B cell (primary cell): ENCODE results near the gene COQ9. TPM values are rescaled to one million over a fixed set of nuclear protein-coding genes. Genes with fewer than 3 reads are reported as not detected.
A peak's percentile ranks its signal among the peaks of the same experiment; 100 is the strongest.

Experiments
- ATAC-seq: fragments of 200-7000 bp; cut with Tn5 transposase; one replicate; pipeline ENCODE4 v1.10.0; 2021; ENCODE audit warnings: low read depth, mild to moderate bottlenecking, moderate number of reproducible peaks, moderate library complexity
- CTCF ChIA-PET: fragments of 350-600 bp; sonication (Branson Sonifier 250); formaldehyde crosslinking; loops from one replicate; lab custom pipeline; 2021; ENCODE audit warnings: antibody characterized with exemption, inconsistent platforms; lab: Charles Lee
- POLR2A ChIA-PET: fragments of 350-600 bp; sonication (Branson Sonifier 250); formaldehyde crosslinking; loops from one replicate; lab custom pipeline; 2021; ENCODE audit warnings: antibody characterized with exemption; lab: Charles Lee
- DNase-seq: peaks from one replicate; pipeline ENCODE4 v3.0.0; 2013
- H2AFZ ChIP-seq: 2 replicates; pipeline ENCODE4 v1.6.1; 2012; ENCODE audit warnings: mild to moderate bottlenecking, low read depth, low read length; ENCODE audit not compliant: insufficient read depth, poor library complexity, severe bottlenecking
- H3K27ac ChIP-seq, 2 donors: 1 replicate in 1 of 2; 2 replicates in 1 of 2; pipeline ENCODE4 v1.5.1; 2012 to 2013; ENCODE audit warnings: low read length in 2 of 2, mild to moderate bottlenecking in 2 of 2, moderate library complexity in 1 of 2
- H3K27me3 ChIP-seq, 4 experiments: fragments of 200-600 bp in 1 of 4; sonication (generic) in 1 of 4; replicated peaks in 1 of 4; 1 replicate in 2 of 4; 2 replicates in 2 of 4; pipeline versions ENCODE4 v1.6.1 to v1.7.0; 2013 to 2016; ENCODE audit warnings: low read length in 3 of 4, mild to moderate bottlenecking in 2 of 4, mixed read lengths in 1 of 4, moderate library complexity in 1 of 4; ENCODE audit not compliant: insufficient read depth in 4 of 4, control insufficient read depth in 3 of 4; ENCODE audit errors: control extremely low read depth in 1 of 4
- H3K36me3 ChIP-seq, 2 experiments: replicated peaks in 1 of 2; 1 replicate in 1 of 2; 2 replicates in 1 of 2; pipeline versions ENCODE4 v1.6.1 to v1.7.1; 2013; ENCODE audit warnings: low read length in 1 of 2; ENCODE audit not compliant: insufficient read depth in 2 of 2, control insufficient read depth in 1 of 2; ENCODE audit errors: control extremely low read depth in 1 of 2, extremely low read depth in 1 of 2
- H3K4me1 ChIP-seq, 2 donors: fragments of 200-600 bp in 1 of 2; sonication (generic) in 1 of 2; 1 replicate in 1 of 2; 2 replicates in 1 of 2; pipeline versions ENCODE4 v1.5.1 to v1.6.1; 2013 to 2017; ENCODE audit warnings: low read length in 2 of 2; ENCODE audit not compliant: control insufficient read depth in 2 of 2, insufficient read depth in 2 of 2
- H3K4me2 ChIP-seq: replicated peaks from 2 replicates; pipeline ENCODE3; 2012; ENCODE audit warnings: mild to moderate bottlenecking, low read depth, low read length; ENCODE audit not compliant: poor library complexity, severe bottlenecking
- H3K4me3 ChIP-seq, 5 experiments: fragments of 200-600 bp in 1 of 5; sonication (generic) in 1 of 5; 1 replicate in 3 of 5; 2 replicates in 2 of 5; pipeline versions ENCODE4 v1.5.1 to v1.7.0; 2011 to 2016; ENCODE audit warnings: low read length in 4 of 5, mild to moderate bottlenecking in 4 of 5, low read depth in 2 of 5, control low read depth in 1 of 5, moderate library complexity in 1 of 5; ENCODE audit not compliant: insufficient read depth in 1 of 5; ENCODE audit errors: control extremely low read depth in 1 of 5, extremely low read depth in 1 of 5
- H3K79me2 ChIP-seq: fragments of 200-600 bp; sonication (generic); one replicate; pipeline ENCODE4 v1.6.0; 2016; ENCODE audit warnings: low read length; ENCODE audit not compliant: control insufficient read depth, insufficient read depth
- H3K9ac ChIP-seq: fragments of 200-600 bp; sonication (generic); 2 replicates; pipeline ENCODE4 v1.6.1; 2017; ENCODE audit warnings: mild to moderate bottlenecking, low read length, moderate library complexity
- H3K9me3 ChIP-seq, 3 donors: one replicate each; pipeline versions ENCODE4 v1.6.1 to v1.7.1; 2013; ENCODE audit warnings: low read length in 2 of 3; ENCODE audit not compliant: control insufficient read depth in 2 of 3, insufficient read depth in 1 of 3; ENCODE audit errors: control extremely low read depth in 1 of 3
- H4K20me1 ChIP-seq: 2 replicates; pipeline ENCODE4 v1.6.0; 2012; ENCODE audit warnings: mild to moderate bottlenecking, low read length; ENCODE audit not compliant: insufficient read depth, control insufficient read depth, poor library complexity, severe bottlenecking
- H3K27ac Mint-ChIP-seq: one replicate; pipeline ENCODE4 v1.8.0; 2021; ENCODE audit warnings: mixed read lengths
- H3K27me3 Mint-ChIP-seq: one replicate; pipeline ENCODE4 v1.8.0; 2021; ENCODE audit warnings: mixed read lengths
- H3K4me1 Mint-ChIP-seq: one replicate; pipeline ENCODE4 v1.8.0; 2021; ENCODE audit warnings: mixed read lengths
- H3K4me3 Mint-ChIP-seq: one replicate; pipeline ENCODE4 v1.8.0; 2021; ENCODE audit warnings: mixed read lengths
- H3K9me3 Mint-ChIP-seq: one replicate; pipeline ENCODE4 v1.8.0; 2022; ENCODE audit warnings: mixed read lengths; ENCODE audit not compliant: insufficient read depth
- CTCF ChIP-seq: fragments of 200-600 bp; IDR thresholded peaks from one replicate; pipeline ENCODE4 v1.8.0; 2022; ENCODE audit warnings: antibody characterized with exemption, mild to moderate bottlenecking
- EZH2 ChIP-seq: IDR thresholded peaks from 2 replicates; pipeline ENCODE4 v1.6.1; 2012; ENCODE audit warnings: borderline replicate concordance, low read depth, mild to moderate bottlenecking, moderate library complexity, low read length; ENCODE audit not compliant: insufficient read depth, poor library complexity, severe bottlenecking
- WGBS: methylation state at CpG from one replicate; pipeline ENCODE4 v1.1.5; 2013; ENCODE audit warnings: missing lambda C conversion rate; ENCODE audit not compliant: insufficient coverage; 5-methylcytosine and 5-hydroxymethylcytosine counted together
- intact Hi-C: fragments of 100-400 bp; cut with micrococcal nuclease; formaldehyde crosslinking; loops from one replicate; pipeline ENCODE4 v1.10.0; 2022
- polyA plus RNA-seq: library from polyadenylated mRNA; depleted of rRNA; stranded (reverse); fragments of >200 nt; gene quantifications from 2 replicates; pipeline ENCODE4 v1.2.3, GENCODE V29; 2012
- total RNA-seq, 2 donors: library from RNA; stranded (reverse); fragments of 120-200 nt in 1 of 2; gene quantifications; 1 replicate in 1 of 2; 2 replicates in 1 of 2; pipeline versions ENCODE4 v1.2.3 to v1.2.4, GENCODE V29; 2013 to 2022

COQ9 gene
- total and polyA plus RNA-seq, 2 donors (not counting 1 experiment from before 2014, with no cell fraction given): 41.5 to 53.0 TPM

DNA sequence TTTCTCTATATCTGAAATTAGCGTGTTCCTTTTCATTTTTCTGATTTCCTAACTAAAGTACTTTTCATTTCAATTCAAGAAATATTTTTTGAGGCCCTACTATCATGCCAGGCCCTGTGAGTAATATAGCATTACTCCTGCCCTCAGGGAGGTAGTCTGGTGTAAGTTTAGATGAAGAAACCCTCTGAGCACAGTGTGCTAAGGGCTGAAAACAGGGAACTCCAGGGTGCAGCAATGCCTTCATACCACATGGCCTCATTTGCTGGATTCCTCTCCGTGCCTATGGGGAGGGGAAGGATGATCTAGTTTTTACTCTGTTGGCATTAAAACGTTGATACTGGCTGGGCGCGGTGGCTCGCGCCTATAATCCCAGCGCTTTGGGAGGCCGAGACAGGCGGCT is 4.7 kb downstream of the COQ9 start:
- no peak overlapping the region for H3K4me2 ChIP-seq
- H3K27me3 ChIP-seq: no peaks in the 10 kb centered on the region
- 99% methylated on average over 9 of the region's 10 CpGs for WGBS
- no peak overlapping the region for H3K27ac ChIP-seq
- H3K4me1 Mint-ChIP-seq: peaks cover 13% of the 10 kb centered on the region
- H3K4me1 ChIP-seq: peaks cover 7% of the 10 kb centered on the region in 2 donors
- ATAC-seq (no peak), DNase-seq (no peak)
- no peak overlapping the region for H3K9ac ChIP-seq
- POLR2A ChIA-PET: no interaction called here
- H3K36me3 ChIP-seq: peaks cover 0 to 55% of the 10 kb centered on the region in 2 experiments
- peaks cover 19% of the 10 kb centered on the region for H3K79me2 ChIP-seq
- no peaks in the 10 kb centered on the region for H3K9me3 ChIP-seq
- H3K27ac Mint-ChIP-seq: no peak overlapping the region
- TF ChIP-seq CTCF (no peak), EZH2 (no peak)
- no peaks in the 10 kb centered on the region for H3K27me3 Mint-ChIP-seq
- no peak overlapping the region for H2AFZ ChIP-seq
- no peak overlapping the region for H3K4me3 Mint-ChIP-seq
- intact Hi-C loops: no loop called here
- no peak overlapping the region for H3K4me3 ChIP-seq
- no peaks in the 10 kb centered on the region for H4K20me1 ChIP-seq
- CTCF ChIA-PET: interaction anchor here (0.8 kb wide), 1 partner anchor 8 kb away, joined by 4 read pairs; no protein-coding TSS in a partner anchor
- no peaks in the 10 kb centered on the region for H3K9me3 Mint-ChIP-seq

DNA sequence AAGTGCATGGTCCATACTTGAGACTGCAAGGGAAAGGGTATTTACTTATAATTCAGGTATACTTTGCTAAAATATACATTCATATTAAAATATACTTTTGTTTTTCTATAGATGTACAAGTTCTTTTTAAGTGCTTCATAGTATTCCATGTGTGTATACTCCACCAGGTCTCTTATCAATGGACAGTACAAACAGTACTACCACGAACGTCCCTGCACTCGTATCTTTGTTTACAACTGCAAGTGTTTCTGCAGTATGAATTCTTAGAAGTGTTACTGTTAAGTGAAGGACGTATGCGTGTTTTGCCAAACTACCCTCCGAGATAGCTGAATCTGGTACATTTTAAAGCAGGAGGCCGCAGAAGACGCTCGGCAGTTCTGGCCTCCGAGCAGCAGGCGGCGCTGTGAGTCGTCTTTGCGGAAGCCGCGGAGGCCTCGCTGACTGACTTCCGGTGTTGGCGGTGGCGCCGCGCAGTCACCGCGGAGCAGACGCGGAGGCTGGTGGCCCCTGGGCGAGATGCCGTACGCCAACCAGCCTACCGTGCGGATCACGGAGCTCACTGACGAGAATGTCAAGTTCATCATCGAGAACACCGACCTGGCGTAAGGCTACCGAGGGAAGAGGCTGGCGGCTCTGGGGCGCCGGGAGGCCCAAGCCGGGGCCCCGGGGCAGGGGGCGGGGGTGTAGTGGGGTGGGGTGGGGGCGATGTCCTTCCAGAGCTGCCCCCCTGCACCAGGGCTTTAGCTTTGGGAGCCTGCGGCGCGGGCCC is 15.1 kb downstream of the COQ9 start, which contains the start of gene POLR2C:
POLR2C (plus strand) TSS at position 471 of the 769 bp plus-strand sequence; CDS start at position 517, 46 bp downstream.
- no peaks in the 10 kb centered on the region for H3K9me3 Mint-ChIP-seq
- H3K9ac ChIP-seq: peak within 1 kb of the TSS; percentile 85
- ChIA-PET POLR2A (interaction anchor here (0.6 to 1.6 kb wide), 5 partner anchors 15 to 1059 kb away, joined by 3 to 11 read pairs (median 4); partner anchors contain the start of genes CIAPIN1 and COQ9), CTCF (interaction anchor here (0.6 to 2.4 kb wide), 18 partner anchors 9 to 276 kb away, joined by 3 to 28 read pairs (median 4); partner anchors contain the start of genes ADGRG5, CCDC102A, CIAPIN1 and COQ9)
- H3K27me3 Mint-ChIP-seq: no peaks in the 10 kb centered on the region
- peak within 1 kb of the TSS; percentile 59 to 88 (median 82) for H3K4me3 ChIP-seq
- peak within 1 kb of the TSS; percentile 42 to 59 for H3K27ac ChIP-seq
- 2% methylated on average over 32 of the region's 47 CpGs for WGBS
- peaks cover 29% of the 10 kb centered on the region for H3K4me1 Mint-ChIP-seq
- DNase-seq (peak; percentile 93), ATAC-seq (peak; percentile 98)
- H3K79me2 ChIP-seq: peaks cover 28% of the 10 kb centered on the region
- TF ChIP-seq CTCF (peak; percentile 95), EZH2 (no peak)
- intact Hi-C loops: loop anchor here (1.0 to 5.0 kb wide), 6 partner anchors 15 to 540 kb away; partner anchors contain the start of genes ARL2BP, CIAPIN1, COQ9 and PSME3IP1
- peak within 1 kb of the TSS; percentile 100 for H3K4me3 Mint-ChIP-seq
- H4K20me1 ChIP-seq: peaks cover 19% of the 10 kb centered on the region
- H3K36me3 ChIP-seq: peaks cover 5 to 46% of the 10 kb centered on the region in 2 experiments
- no peaks in the 10 kb centered on the region for H3K9me3 ChIP-seq
- H3K27me3 ChIP-seq: no peaks in the 10 kb centered on the region
- peak within 1 kb of the TSS; percentile 99 for H3K27ac Mint-ChIP-seq
- H3K4me1 ChIP-seq: peaks cover 12% of the 10 kb centered on the region in 2 donors
- peak within 1 kb of the TSS; percentile 73 for H2AFZ ChIP-seq
- peak within 1 kb of the TSS; percentile 91 for H3K4me2 ChIP-seq
